ENCODE results near the gene PRKRIP1.
"Not testable (repeated sequence)": the region's sequence is repeated elsewhere in the genome, so short reads cannot be mapped to it uniquely, and the experiment has no call there.

The PRKRIP1 gene

GRCh38 chr7:102460467-102460866, 64.3 kb downstream of the PRKRIP1 start:
- no peak for DNase-seq

- DNase-seq = no peak
Measured at GRCh38 chr7:102463841-102464576, 67.8 kb downstream of the PRKRIP1 start.

GRCh38 chr7:102464577-102465280, 68.6 kb downstream of the PRKRIP1 start, which contains the start of the genes ALKBH4 and LRWD1:
Gene ALKBH4 (minus strand): TSS chr7:102464863. CDS start chr7:102464836, 27 bp downstream.
Gene LRWD1 (plus strand): TSS chr7:102464984. CDS start chr7:102465081, 97 bp downstream.
- DNase-seq = peak; percentile 97

- no peak for DNase-seq
Measured at GRCh38 chr7:102466097-102466496, 69.9 kb downstream of the PRKRIP1 start.

- no peak for DNase-seq
Measured at GRCh38 chr7:102467581-102468477, 71.7 kb downstream of the PRKRIP1 start.

- DNase-seq = no peak
Measured at GRCh38 chr7:102468478-102469350, 72.6 kb downstream of the PRKRIP1 start.

- DNase-seq = no peak
Measured at GRCh38 chr7:102469351-102469971, 73.3 kb downstream of the PRKRIP1 start.

GRCh38 chr7:102469972-102470825, 74.0 kb downstream of the PRKRIP1 start:
- no peak for DNase-seq

GRCh38 chr7:102471791-102472125, 75.6 kb downstream of the PRKRIP1 start:
- no peak for DNase-seq

- no peak for DNase-seq
Measured at GRCh38 chr7:102472126-102473041, 76.2 kb downstream of the PRKRIP1 start.

- DNase-seq = no peak
Measured at GRCh38 chr7:102473271-102473991, 77.3 kb downstream of the PRKRIP1 start.

GRCh38 chr7:102474116-102474515, 78.0 kb downstream of the PRKRIP1 start:
- not testable (repeated sequence) for DNase-seq

- DNase-seq = not testable (repeated sequence)
Measured at GRCh38 chr7:102474736-102475435, 78.7 kb downstream of the PRKRIP1 start.

Data from stimulated activated CD4-positive, alpha-beta T cell treated with anti-CD3 and anti-CD28 coated beads, Interleukin-4, amount 100 ng/mL, for 1 hour (primary cell).